HAP-1 (cell line): ENCODE results near the gene AGPAT3.

ENCODE experiments used
- DNase-seq, 2 experiments: peaks; one replicate each; pipeline ENCODE4 v3.0.0-alpha.2; 2016 to 2020; ENCODE audit warnings: low spot score in 2 of 2
- H3K27me3 ChIP-seq: fragments of 250-450 bp; sonication (Bioruptor Pico); 2 replicates; pipeline ENCODE4 v1.5.1; 2020; ENCODE audit warnings: low read depth, mild to moderate bottlenecking, moderate library complexity
- H3K36me3 ChIP-seq: fragments of 250-450 bp; sonication (Bioruptor Pico); replicated peaks from 2 replicates; pipeline ENCODE4 v1.5.1; 2020; ENCODE audit warnings: mild to moderate bottlenecking
- H3K4me1 ChIP-seq: fragments of 250-450 bp; sonication (Bioruptor Pico); 2 replicates; pipeline ENCODE4 v1.5.1; 2020; ENCODE audit warnings: mild to moderate bottlenecking
- H3K4me3 ChIP-seq: fragments of 250-450 bp; sonication (Bioruptor Pico); 2 replicates; pipeline ENCODE4 v1.5.1; 2020; ENCODE audit warnings: mild to moderate bottlenecking, moderate library complexity
- H3K9me3 ChIP-seq: fragments of 250-450 bp; sonication (Bioruptor Pico); 2 replicates; pipeline ENCODE4 v1.5.1; 2020; ENCODE audit warnings: mild to moderate bottlenecking, moderate library complexity
- in situ Hi-C: fragments of 300-500 bp; cut with MboI; formaldehyde crosslinking; loops from 3 replicates; pipeline ENCODE4 v1.14.3; 2020; ENCODE audit warnings: low sequenced_read_pairs, inconsistent platforms, mixed read lengths

Gene AGPAT3

GRCh38 chr21:43926196-43926595, 61.2 kb downstream of the AGPAT3 start:
- Histone ChIP-seq H3K27me3 (no peaks in the 10 kb centered on the region), H3K9me3 (no peaks in the 10 kb centered on the region), H3K36me3 (no peaks in the 10 kb centered on the region), H3K4me3 (no peak overlapping the region), H3K4me1 (peaks cover 3% of the 10 kb centered on the region; the same call in 1 of the 2 replicates)
- in situ Hi-C loops, result loop anchor here (5.0 kb wide), 1 partner anchor 49 kb away; no protein-coding TSS in a partner anchor
- no peak for DNase-seq

- Histone ChIP-seq H3K36me3 (no peaks in the 10 kb centered on the region), H3K9me3 (no peaks in the 10 kb centered on the region), H3K4me1 (peaks cover under 1% of the 10 kb centered on the region), H3K27me3 (no peaks in the 10 kb centered on the region), H3K4me3 (no peak overlapping the region)
- DNase-seq, result no peak
- in situ Hi-C loops, result loop anchor here (5.0 kb wide), 1 partner anchor 50 kb away; no protein-coding TSS in a partner anchor
These were observed 62.7 kb downstream of the AGPAT3 start for GRCh38 chr21:43927591-43928221.

GRCh38 chr21:43928222-43929125, 63.5 kb downstream of the AGPAT3 start:
- H3K4me1 ChIP-seq, result peaks cover 6% of the 10 kb centered on the region
- H3K9me3 ChIP-seq, result no peaks in the 10 kb centered on the region
- no peak overlapping the region for H3K4me3 ChIP-seq
- DNase-seq, result no peak
- H3K27me3 ChIP-seq, result no peaks in the 10 kb centered on the region
- in situ Hi-C loops, result loop anchor here (5.0 kb wide), 1 partner anchor 51 kb away; no protein-coding TSS in a partner anchor
- no peaks in the 10 kb centered on the region for H3K36me3 ChIP-seq

- Histone ChIP-seq H3K4me1 (peaks cover 9% of the 10 kb centered on the region), H3K4me3 (no peak overlapping the region), H3K9me3 (no peaks in the 10 kb centered on the region), H3K27me3 (no peaks in the 10 kb centered on the region), H3K36me3 (no peaks in the 10 kb centered on the region)
- no peak for DNase-seq
- in situ Hi-C loops, result loop anchor here (5.0 kb wide), 1 partner anchor 52 kb away; no protein-coding TSS in a partner anchor
These were observed 64.4 kb downstream of the AGPAT3 start for GRCh38 chr21:43929217-43929971.

GRCh38 chr21:43930074-43930847, 65.2 kb downstream of the AGPAT3 start:
- no peaks in the 10 kb centered on the region for H3K36me3 ChIP-seq
- in situ Hi-C loops, result no loop called here
- no peaks in the 10 kb centered on the region for H3K9me3 ChIP-seq
- H3K27me3 ChIP-seq, result no peaks in the 10 kb centered on the region
- no peak overlapping the region for H3K4me3 ChIP-seq
- peaks cover 9% of the 10 kb centered on the region for H3K4me1 ChIP-seq
- DNase-seq, result no peak

- Histone ChIP-seq H3K36me3 (no peaks in the 10 kb centered on the region), H3K9me3 (no peaks in the 10 kb centered on the region), H3K4me1 (peaks cover 9% of the 10 kb centered on the region), H3K27me3 (no peaks in the 10 kb centered on the region), H3K4me3 (no peak overlapping the region)
- no peak for DNase-seq
- in situ Hi-C loops, result no loop called here
These were observed 65.9 kb downstream of the AGPAT3 start for GRCh38 chr21:43930848-43931375.

- no peak overlapping the region for H3K4me3 ChIP-seq
- no peak for DNase-seq
- H3K4me1 ChIP-seq, result peaks cover 9% of the 10 kb centered on the region
- in situ Hi-C loops, result no loop called here
- no peaks in the 10 kb centered on the region for H3K27me3 ChIP-seq
- H3K36me3 ChIP-seq, result no peaks in the 10 kb centered on the region
- no peaks in the 10 kb centered on the region for H3K9me3 ChIP-seq
These were observed 66.5 kb downstream of the AGPAT3 start for GRCh38 chr21:43931489-43931888.

- H3K4me1 ChIP-seq, result peaks cover 9% of the 10 kb centered on the region
- in situ Hi-C loops, result no loop called here
- DNase-seq, result no peak
- H3K4me3 ChIP-seq, result no peak overlapping the region
- no peaks in the 10 kb centered on the region for H3K36me3 ChIP-seq
- no peaks in the 10 kb centered on the region for H3K9me3 ChIP-seq
- no peaks in the 10 kb centered on the region for H3K27me3 ChIP-seq
These were observed 67.0 kb downstream of the AGPAT3 start for GRCh38 chr21:43932005-43932404.

GRCh38 chr21:43933199-43933598, 68.2 kb downstream of the AGPAT3 start:
- DNase-seq, result peak; percentile 61 to 71
- Histone ChIP-seq H3K27me3 (no peaks in the 10 kb centered on the region), H3K9me3 (no peaks in the 10 kb centered on the region), H3K4me3 (no peak overlapping the region), H3K4me1 (peaks cover 9% of the 10 kb centered on the region), H3K36me3 (no peaks in the 10 kb centered on the region)
- in situ Hi-C loops, result no loop called here

GRCh38 chr21:43933680-43934079, 68.7 kb downstream of the AGPAT3 start:
- no peak for DNase-seq
- H3K4me3 ChIP-seq, result no peak overlapping the region
- no peaks in the 10 kb centered on the region for H3K27me3 ChIP-seq
- H3K36me3 ChIP-seq, result no peaks in the 10 kb centered on the region
- peaks cover 10% of the 10 kb centered on the region for H3K4me1 ChIP-seq
- in situ Hi-C loops, result no loop called here
- no peaks in the 10 kb centered on the region for H3K9me3 ChIP-seq

GRCh38 chr21:43934116-43934515, 69.1 kb downstream of the AGPAT3 start:
- DNase-seq, result no peak
- H3K9me3 ChIP-seq, result no peaks in the 10 kb centered on the region
- no peak overlapping the region for H3K4me3 ChIP-seq
- no peaks in the 10 kb centered on the region for H3K36me3 ChIP-seq
- in situ Hi-C loops, result no loop called here
- peaks cover 13% of the 10 kb centered on the region for H3K4me1 ChIP-seq
- H3K27me3 ChIP-seq, result no peaks in the 10 kb centered on the region

GRCh38 chr21:43934716-43935705, 70.0 kb downstream of the AGPAT3 start:
- Histone ChIP-seq H3K36me3 (no peaks in the 10 kb centered on the region), H3K4me1 (peaks cover 13% of the 10 kb centered on the region), H3K27me3 (no peaks in the 10 kb centered on the region), H3K9me3 (no peaks in the 10 kb centered on the region), H3K4me3 (no peak overlapping the region)
- no peak for DNase-seq
- in situ Hi-C loops, result no loop called here
